SU-DHL-6 (cell line): ENCODE results near the gene SNX18.

Experiments
- H2AFZ ChIP-seq: fragments of 200-600 bp; sonication (generic); 2 replicates; pipeline ENCODE4 v1.6.1; 2014; ENCODE audit warnings: low read depth, mild to moderate bottlenecking, moderate library complexity, mixed read lengths, antibody characterized with exemption, low read length; ENCODE audit not compliant: severe bottlenecking
- H3F3A ChIP-seq: fragments of 200-600 bp; shearing (Covaris generic); 2 replicates; pipeline ENCODE4 v1.6.0; 2016; ENCODE audit warnings: antibody characterized with exemption, mild to moderate bottlenecking; ENCODE audit not compliant: insufficient read depth
- H3K27ac ChIP-seq: fragments of 200-600 bp; sonication (generic); 2 replicates; pipeline ENCODE4 v1.5.1; 2016; ENCODE audit warnings: low read depth, mild to moderate bottlenecking, low read length, moderate library complexity, mixed read lengths
- H3K27me3 ChIP-seq: fragments of 200-600 bp; sonication (generic), shearing (Covaris generic); 2 replicates; pipeline ENCODE4 v1.6.0; 2014; ENCODE audit warnings: mild to moderate bottlenecking, low read length
- H3K36me3 ChIP-seq: fragments of 200-600 bp; sonication (generic); 2 replicates; pipeline ENCODE4 v1.6.1; 2014; ENCODE audit warnings: mild to moderate bottlenecking, low read length, mixed read lengths
- H3K4me2 ChIP-seq: fragments of 300-600, 200-600 bp; shearing (Covaris generic), sonication (generic); 2 replicates; pipeline ENCODE4 v1.6.0; 2014; ENCODE audit warnings: low read length, low read depth, mild to moderate bottlenecking; ENCODE audit not compliant: poor library complexity, severe bottlenecking
- H3K4me3 ChIP-seq: fragments of 200-600 bp; sonication (generic); 2 replicates; pipeline ENCODE4 v1.5.1; 2014; ENCODE audit warnings: antibody characterized with exemption, low read length, mild to moderate bottlenecking, mixed read lengths; ENCODE audit not compliant: insufficient read depth, poor library complexity, severe bottlenecking
- H3K79me2 ChIP-seq: fragments of 200-600 bp; sonication (generic); 2 replicates; pipeline ENCODE4 v1.6.1; 2014; ENCODE audit warnings: mild to moderate bottlenecking, low read length, moderate library complexity; ENCODE audit not compliant: insufficient read depth
- H3K9ac ChIP-seq: fragments of 200-600 bp; sonication (generic); 2 replicates; pipeline ENCODE4 v1.7.0; 2014; ENCODE audit warnings: mild to moderate bottlenecking, low read length
- H3K9me2 ChIP-seq: fragments of 200-600 bp; sonication (generic); replicated peaks from 2 replicates; pipeline ENCODE4 v1.6.1; 2014; ENCODE audit warnings: low read length; ENCODE audit not compliant: insufficient read depth
- H3K9me3 ChIP-seq: fragments of 200-600 bp; sonication (generic); 2 replicates; pipeline ENCODE4 v1.6.1; 2014; ENCODE audit warnings: low read length, mixed read lengths; ENCODE audit not compliant: insufficient read depth
- H4K20me1 ChIP-seq: fragments of 200-600 bp; sonication (generic); 2 replicates; pipeline ENCODE4 v1.6.1; 2014; ENCODE audit warnings: low read depth, mild to moderate bottlenecking, antibody characterized with exemption, low read length, moderate library complexity, mixed read lengths
- CTCF ChIP-seq: fragments of 200-600 bp; sonication (generic); IDR thresholded peaks from one replicate; pipeline ENCODE4 v1.5.1; 2017; ENCODE audit warnings: antibody characterized with exemption, mild to moderate bottlenecking, low read length, moderate library complexity; ENCODE audit not compliant: insufficient read depth, poor library complexity, severe bottlenecking
- EZH2phosphoT487 ChIP-seq: fragments of 200-600 bp; sonication (generic), shearing (Covaris generic); conservative IDR thresholded peaks from 2 replicates; pipeline ENCODE4 v1.6.1; 2018; ENCODE audit warnings: mild to moderate bottlenecking, antibody characterized with exemption, low read length, moderate library complexity, mixed read lengths

Gene SNX18

GRCh38 chr5:54491326-54491725 lies 26.2 kb upstream of the SNX18 start:
- TF ChIP-seq CTCF (no peak), EZH2phosphoT487 (no peak)
- no peaks in the 10 kb centered on the region for H3K36me3 ChIP-seq
- H3K27ac ChIP-seq = no peak overlapping the region
- no peaks in the 10 kb centered on the region for H3K9me3 ChIP-seq
- H3K4me2 ChIP-seq = no peak overlapping the region
- H3K79me2 ChIP-seq = no peaks in the 10 kb centered on the region
- no peaks in the 10 kb centered on the region for H3K27me3 ChIP-seq
- no peak overlapping the region for H3K9ac ChIP-seq
- no peak overlapping the region for H2AFZ ChIP-seq
- H3K9me2 ChIP-seq = no peaks in the 10 kb centered on the region
- H3F3A ChIP-seq = no peaks in the 10 kb centered on the region
- H4K20me1 ChIP-seq = no peaks in the 10 kb centered on the region
- no peak overlapping the region for H3K4me3 ChIP-seq

GRCh38 chr5:54492178-54492577 lies 25.4 kb upstream of the SNX18 start:
- H3K79me2 ChIP-seq = no peaks in the 10 kb centered on the region
- no peak overlapping the region for H2AFZ ChIP-seq
- H3K4me3 ChIP-seq = no peak overlapping the region
- TF ChIP-seq CTCF = no peak
- TF ChIP-seq EZH2phosphoT487 = no peak
- no peaks in the 10 kb centered on the region for H3K36me3 ChIP-seq
- H3K9me2 ChIP-seq = no peaks in the 10 kb centered on the region
- no peak overlapping the region for H3K9ac ChIP-seq
- no peaks in the 10 kb centered on the region for H3F3A ChIP-seq
- H3K27me3 ChIP-seq = no peaks in the 10 kb centered on the region
- H4K20me1 ChIP-seq = no peaks in the 10 kb centered on the region
- no peak overlapping the region for H3K4me2 ChIP-seq
- no peak overlapping the region for H3K27ac ChIP-seq
- H3K9me3 ChIP-seq = no peaks in the 10 kb centered on the region

- no peak overlapping the region for H2AFZ ChIP-seq
- no peak overlapping the region for H3K27ac ChIP-seq
- H4K20me1 ChIP-seq = no peaks in the 10 kb centered on the region
- no peak overlapping the region for H3K4me2 ChIP-seq
- H3K9me3 ChIP-seq = 0 out of 2 replicates have a peak, but pooled peaks cover 7% of the 10 kb centered on the region
- no peaks in the 10 kb centered on the region for H3K36me3 ChIP-seq
- no peak overlapping the region for H3K9ac ChIP-seq
- H3K27me3 ChIP-seq = no peaks in the 10 kb centered on the region
- TF ChIP-seq CTCF (no peak), EZH2phosphoT487 (no peak)
- no peaks in the 10 kb centered on the region for H3K9me2 ChIP-seq
- H3K4me3 ChIP-seq = no peak overlapping the region
- H3K79me2 ChIP-seq = no peaks in the 10 kb centered on the region
- H3F3A ChIP-seq = no peaks in the 10 kb centered on the region
These were observed 22.5 kb upstream of the SNX18 start for GRCh38 chr5:54495027-54495426.

GRCh38 chr5:54514291-54514690 lies 3.3 kb upstream of the SNX18 start:
- H3K9me3 ChIP-seq = no peaks in the 10 kb centered on the region
- H3K4me3 ChIP-seq = no peak overlapping the region
- H3K27ac ChIP-seq = no peak overlapping the region
- H3K9me2 ChIP-seq = no peaks in the 10 kb centered on the region
- no peak overlapping the region for H3K9ac ChIP-seq
- H3K36me3 ChIP-seq = no peaks in the 10 kb centered on the region
- H3K4me2 ChIP-seq = no peak overlapping the region
- no peaks in the 10 kb centered on the region for H3K79me2 ChIP-seq
- no peaks in the 10 kb centered on the region for H3K27me3 ChIP-seq
- H2AFZ ChIP-seq = no peak overlapping the region
- no peaks in the 10 kb centered on the region for H4K20me1 ChIP-seq
- TF ChIP-seq EZH2phosphoT487 = no peak
- H3F3A ChIP-seq = no peaks in the 10 kb centered on the region
